Measurements from ENCODE around the gene CACNA1E.

CACNA1E gene

DNA sequence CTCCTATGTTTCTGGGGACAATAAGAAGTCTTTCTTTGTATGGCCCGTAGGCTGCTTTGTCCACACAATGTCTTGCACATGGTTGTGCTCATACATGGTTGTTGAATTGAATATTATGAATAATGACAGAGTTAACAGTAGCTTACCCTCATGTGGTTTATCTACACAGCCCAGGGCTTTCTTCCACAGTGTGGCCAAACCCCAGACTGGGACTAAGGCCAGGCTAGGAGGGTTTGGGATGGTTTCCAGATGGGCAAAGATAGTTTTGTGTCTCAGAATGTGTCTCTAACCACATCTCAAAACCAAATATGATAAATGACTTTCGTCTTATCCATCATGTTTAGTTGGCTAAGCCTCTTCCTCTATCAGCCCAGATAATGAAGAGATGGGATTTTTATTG, 65.2 kb downstream of the CACNA1E start:
- no peak for TF ChIP-seq SIN3A (IDR thresholded peaks at IDR 0.05; ENCODE audit: borderline replicate concordance, insufficient read depth, low read length)
- no peak for TF ChIP-seq TAF1 (IDR thresholded peaks at IDR 0.05; ENCODE audit: borderline replicate concordance, insufficient read depth, low read length)
- TF ChIP-seq POLR2AphosphoS5 (IDR thresholded peaks at IDR 0.05; ENCODE audit: low read depth, low read length) = no peak
- no peak for TF ChIP-seq REST (IDR thresholded peaks at IDR 0.05; ENCODE audit: insufficient read depth in 1 of 2, low read depth in 2 of 2, low read length in 2 of 2)
- no peak for TF ChIP-seq FOXP2 (optimal IDR thresholded peaks at IDR 0.05; ENCODE audit: borderline replicate concordance, extremely low read depth, extremely low read length, insufficient read depth)

- no peak for TF ChIP-seq SIN3A (IDR thresholded peaks at IDR 0.05; ENCODE audit: borderline replicate concordance, insufficient read depth, low read length)
- TF ChIP-seq TAF1 (IDR thresholded peaks at IDR 0.05; ENCODE audit: borderline replicate concordance, insufficient read depth, low read length) = no peak
- TF ChIP-seq REST (IDR thresholded peaks at IDR 0.05; ENCODE audit: insufficient read depth in 1 of 2, low read depth in 2 of 2, low read length in 2 of 2) = no peak
- no peak for TF ChIP-seq POLR2AphosphoS5 (IDR thresholded peaks at IDR 0.05; ENCODE audit: low read depth, low read length)
- TF ChIP-seq FOXP2 (optimal IDR thresholded peaks at IDR 0.05; ENCODE audit: borderline replicate concordance, extremely low read depth, extremely low read length, insufficient read depth) = no peak
Measured at GRCh38 chr1:181551249-181551648, 67.9 kb downstream of the CACNA1E start.

- no peak for TF ChIP-seq POLR2AphosphoS5 (IDR thresholded peaks at IDR 0.05; ENCODE audit: low read depth, low read length)
Measured at GRCh38 chr1:181551754-181552153, 68.4 kb downstream of the CACNA1E start.

DNA sequence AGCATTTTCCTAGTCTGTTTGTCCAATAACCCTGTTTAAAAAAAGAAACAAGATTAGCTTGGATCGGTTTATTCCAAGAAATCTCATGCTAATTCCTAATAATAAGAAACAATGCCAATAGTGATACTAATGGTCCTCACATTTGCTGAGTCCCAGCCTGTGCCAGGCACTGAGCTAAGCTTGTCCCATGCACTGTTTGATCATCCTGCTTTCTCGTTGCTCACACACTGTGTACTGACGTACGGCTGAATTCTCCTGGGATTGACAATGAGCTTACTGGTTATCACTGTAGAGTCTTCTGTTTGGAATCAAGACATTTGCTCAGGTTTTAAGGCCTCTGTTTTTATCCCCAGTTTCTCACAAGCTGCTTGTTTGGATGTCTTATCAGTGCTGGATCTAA, 71.1 kb downstream of the CACNA1E start:
- TF ChIP-seq TAF1 (IDR thresholded peaks at IDR 0.05; ENCODE audit: borderline replicate concordance, insufficient read depth, low read length) (no peak), SIN3A (IDR thresholded peaks at IDR 0.05; ENCODE audit: borderline replicate concordance, insufficient read depth, low read length) (no peak), REST (IDR thresholded peaks at IDR 0.05; ENCODE audit: insufficient read depth in 1 of 2, low read depth in 2 of 2, low read length in 2 of 2) (no peak), POLR2AphosphoS5 (IDR thresholded peaks at IDR 0.05; ENCODE audit: low read depth, low read length) (no peak), FOXP2 (optimal IDR thresholded peaks at IDR 0.05; ENCODE audit: borderline replicate concordance, extremely low read depth, extremely low read length, insufficient read depth) (no peak)

GRCh38 chr1:181556631-181557030, 73.3 kb downstream of the CACNA1E start:
- TF ChIP-seq FOXP2 (optimal IDR thresholded peaks at IDR 0.05; ENCODE audit: borderline replicate concordance, extremely low read depth, extremely low read length, insufficient read depth) = no peak

DNA sequence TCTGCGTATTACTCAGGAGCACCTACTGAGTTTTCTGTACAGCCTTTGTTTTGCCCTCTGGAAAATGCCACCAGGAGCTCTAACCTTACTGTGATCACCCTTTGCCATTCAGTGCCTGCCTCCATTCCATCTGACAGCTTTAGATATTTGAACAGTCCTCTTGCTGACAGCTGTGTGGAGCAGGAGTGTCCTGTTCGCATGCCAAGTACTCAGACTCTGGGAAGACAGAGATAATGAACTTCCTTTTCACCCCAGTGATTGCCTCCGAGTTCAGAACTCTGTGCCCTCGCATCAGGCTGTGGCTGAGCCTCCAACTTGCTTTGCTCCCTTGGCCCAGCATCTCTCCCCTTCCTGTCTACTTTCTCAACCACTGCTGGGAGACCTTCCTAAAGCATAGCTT, 74.0 kb downstream of the CACNA1E start:
- TF ChIP-seq TAF1 (IDR thresholded peaks at IDR 0.05; ENCODE audit: borderline replicate concordance, insufficient read depth, low read length) (no peak), SIN3A (IDR thresholded peaks at IDR 0.05; ENCODE audit: borderline replicate concordance, insufficient read depth, low read length) (no peak), POLR2AphosphoS5 (IDR thresholded peaks at IDR 0.05; ENCODE audit: low read depth, low read length) (no peak), REST (IDR thresholded peaks at IDR 0.05; ENCODE audit: insufficient read depth in 1 of 2, low read depth in 2 of 2, low read length in 2 of 2) (no peak), FOXP2 (optimal IDR thresholded peaks at IDR 0.05; ENCODE audit: borderline replicate concordance, extremely low read depth, extremely low read length, insufficient read depth) (no peak)

All from PFSK-1 (cell line).